DOHH2 (cell line): ENCODE results near the gene ROBO2.

Experiments
- CTCF ChIP-seq: fragments of 200-600 bp; sonication (generic); IDR thresholded peaks from one replicate; pipeline ENCODE4 v1.5.1; 2014; ENCODE audit warnings: antibody characterized with exemption, mild to moderate bottlenecking, low read depth, low read length; ENCODE audit not compliant: poor library complexity, severe bottlenecking
- EZH2phosphoT487 ChIP-seq: fragments of 200-600 bp; sonication (generic); IDR thresholded peaks from 2 replicates; pipeline ENCODE4 v1.6.1; 2017; ENCODE audit warnings: borderline replicate concordance, mild to moderate bottlenecking, antibody characterized with exemption, low read length, moderate library complexity, mixed read lengths

- TF ChIP-seq CTCF, result no peak
- TF ChIP-seq EZH2phosphoT487, result no peak
Measured at GRCh38 chr3:77655396-77655795, 615.5 kb downstream of the ROBO2 start.
